Measurements from ENCODE around the gene TP53I11. TPM values are rescaled to one million over a fixed set of nuclear protein-coding genes. Genes with fewer than 3 reads are reported as not detected.

The TP53I11 gene
- total and polyA plus RNA-seq, 9 of the 15 experiments (the other 6 are each of a cell fraction or from before 2014, with no cell fraction given): 0.14 to 2.5 (median 1.2) TPM; not detected in 2

DNA sequence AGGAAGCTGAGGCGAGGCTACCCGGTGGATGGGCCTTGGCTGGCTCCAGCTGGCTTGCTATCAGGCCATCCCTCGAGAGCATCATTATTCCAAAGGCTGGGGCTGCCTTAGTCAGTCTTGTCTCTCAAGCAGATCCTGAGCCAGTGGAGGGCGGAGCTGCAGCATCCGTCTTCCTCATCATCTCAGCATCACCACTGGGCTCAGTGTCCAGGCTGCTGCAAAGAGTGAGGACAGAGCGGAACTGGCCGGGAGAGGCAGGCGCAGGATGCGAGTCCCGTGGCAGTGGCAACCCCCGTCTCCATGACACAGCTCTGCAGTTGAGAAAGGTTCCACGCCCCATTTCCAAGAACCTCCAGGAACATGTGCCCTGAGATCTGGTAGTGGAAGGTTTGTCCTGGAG is 4.4 kb downstream of the TP53I11 start (continued):
- TF ChIP-seq, protein P1, sequence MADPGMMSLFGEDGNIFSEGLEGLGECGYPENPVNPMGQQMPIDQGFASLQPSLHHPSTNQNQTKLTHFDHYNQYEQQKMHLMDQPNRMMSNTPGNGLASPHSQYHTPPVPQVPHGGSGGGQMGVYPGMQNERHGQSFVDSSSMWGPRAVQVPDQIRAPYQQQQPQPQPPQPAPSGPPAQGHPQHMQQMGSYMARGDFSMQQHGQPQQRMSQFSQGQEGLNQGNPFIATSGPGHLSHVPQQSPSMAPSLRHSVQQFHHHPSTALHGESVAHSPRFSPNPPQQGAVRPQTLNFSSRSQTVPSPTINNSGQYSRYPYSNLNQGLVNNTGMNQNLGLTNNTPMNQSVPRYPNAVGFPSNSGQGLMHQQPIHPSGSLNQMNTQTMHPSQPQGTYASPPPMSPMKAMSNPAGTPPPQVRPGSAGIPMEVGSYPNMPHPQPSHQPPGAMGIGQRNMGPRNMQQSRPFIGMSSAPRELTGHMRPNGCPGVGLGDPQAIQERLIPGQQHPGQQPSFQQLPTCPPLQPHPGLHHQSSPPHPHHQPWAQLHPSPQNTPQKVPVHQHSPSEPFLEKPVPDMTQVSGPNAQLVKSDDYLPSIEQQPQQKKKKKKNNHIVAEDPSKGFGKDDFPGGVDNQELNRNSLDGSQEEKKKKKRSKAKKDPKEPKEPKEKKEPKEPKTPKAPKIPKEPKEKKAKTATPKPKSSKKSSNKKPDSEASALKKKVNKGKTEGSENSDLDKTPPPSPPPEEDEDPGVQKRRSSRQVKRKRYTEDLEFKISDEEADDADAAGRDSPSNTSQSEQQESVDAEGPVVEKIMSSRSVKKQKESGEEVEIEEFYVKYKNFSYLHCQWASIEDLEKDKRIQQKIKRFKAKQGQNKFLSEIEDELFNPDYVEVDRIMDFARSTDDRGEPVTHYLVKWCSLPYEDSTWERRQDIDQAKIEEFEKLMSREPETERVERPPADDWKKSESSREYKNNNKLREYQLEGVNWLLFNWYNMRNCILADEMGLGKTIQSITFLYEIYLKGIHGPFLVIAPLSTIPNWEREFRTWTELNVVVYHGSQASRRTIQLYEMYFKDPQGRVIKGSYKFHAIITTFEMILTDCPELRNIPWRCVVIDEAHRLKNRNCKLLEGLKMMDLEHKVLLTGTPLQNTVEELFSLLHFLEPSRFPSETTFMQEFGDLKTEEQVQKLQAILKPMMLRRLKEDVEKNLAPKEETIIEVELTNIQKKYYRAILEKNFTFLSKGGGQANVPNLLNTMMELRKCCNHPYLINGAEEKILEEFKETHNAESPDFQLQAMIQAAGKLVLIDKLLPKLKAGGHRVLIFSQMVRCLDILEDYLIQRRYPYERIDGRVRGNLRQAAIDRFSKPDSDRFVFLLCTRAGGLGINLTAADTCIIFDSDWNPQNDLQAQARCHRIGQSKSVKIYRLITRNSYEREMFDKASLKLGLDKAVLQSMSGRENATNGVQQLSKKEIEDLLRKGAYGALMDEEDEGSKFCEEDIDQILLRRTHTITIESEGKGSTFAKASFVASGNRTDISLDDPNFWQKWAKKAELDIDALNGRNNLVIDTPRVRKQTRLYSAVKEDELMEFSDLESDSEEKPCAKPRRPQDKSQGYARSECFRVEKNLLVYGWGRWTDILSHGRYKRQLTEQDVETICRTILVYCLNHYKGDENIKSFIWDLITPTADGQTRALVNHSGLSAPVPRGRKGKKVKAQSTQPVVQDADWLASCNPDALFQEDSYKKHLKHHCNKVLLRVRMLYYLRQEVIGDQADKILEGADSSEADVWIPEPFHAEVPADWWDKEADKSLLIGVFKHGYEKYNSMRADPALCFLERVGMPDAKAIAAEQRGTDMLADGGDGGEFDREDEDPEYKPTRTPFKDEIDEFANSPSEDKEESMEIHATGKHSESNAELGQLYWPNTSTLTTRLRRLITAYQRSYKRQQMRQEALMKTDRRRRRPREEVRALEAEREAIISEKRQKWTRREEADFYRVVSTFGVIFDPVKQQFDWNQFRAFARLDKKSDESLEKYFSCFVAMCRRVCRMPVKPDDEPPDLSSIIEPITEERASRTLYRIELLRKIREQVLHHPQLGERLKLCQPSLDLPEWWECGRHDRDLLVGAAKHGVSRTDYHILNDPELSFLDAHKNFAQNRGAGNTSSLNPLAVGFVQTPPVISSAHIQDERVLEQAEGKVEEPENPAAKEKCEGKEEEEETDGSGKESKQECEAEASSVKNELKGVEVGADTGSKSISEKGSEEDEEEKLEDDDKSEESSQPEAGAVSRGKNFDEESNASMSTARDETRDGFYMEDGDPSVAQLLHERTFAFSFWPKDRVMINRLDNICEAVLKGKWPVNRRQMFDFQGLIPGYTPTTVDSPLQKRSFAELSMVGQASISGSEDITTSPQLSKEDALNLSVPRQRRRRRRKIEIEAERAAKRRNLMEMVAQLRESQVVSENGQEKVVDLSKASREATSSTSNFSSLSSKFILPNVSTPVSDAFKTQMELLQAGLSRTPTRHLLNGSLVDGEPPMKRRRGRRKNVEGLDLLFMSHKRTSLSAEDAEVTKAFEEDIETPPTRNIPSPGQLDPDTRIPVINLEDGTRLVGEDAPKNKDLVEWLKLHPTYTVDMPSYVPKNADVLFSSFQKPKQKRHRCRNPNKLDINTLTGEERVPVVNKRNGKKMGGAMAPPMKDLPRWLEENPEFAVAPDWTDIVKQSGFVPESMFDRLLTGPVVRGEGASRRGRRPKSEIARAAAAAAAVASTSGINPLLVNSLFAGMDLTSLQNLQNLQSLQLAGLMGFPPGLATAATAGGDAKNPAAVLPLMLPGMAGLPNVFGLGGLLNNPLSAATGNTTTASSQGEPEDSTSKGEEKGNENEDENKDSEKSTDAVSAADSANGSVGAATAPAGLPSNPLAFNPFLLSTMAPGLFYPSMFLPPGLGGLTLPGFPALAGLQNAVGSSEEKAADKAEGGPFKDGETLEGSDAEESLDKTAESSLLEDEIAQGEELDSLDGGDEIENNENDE (IDR thresholded peaks at IDR 0.05; ENCODE audit: low read depth, low read length): no peak
- no peak for TF ChIP-seq ZNF311 (CRISPR knock-in tag; IDR thresholded peaks at IDR 0.05)
- TF ChIP-seq TFAP4 (CRISPR knock-in tag; IDR thresholded peaks at IDR 0.05; ENCODE audit: borderline replicate concordance): 0 out of 2 replicates have a peak, but pooled peaks have one; percentile 25
- TF ChIP-seq CTBP1 (IDR thresholded peaks at IDR 0.05; ENCODE audit: borderline replicate concordance): peak; percentile 80
- TF ChIP-seq MAFF (IDR thresholded peaks at IDR 0.05; ENCODE audit: low read length): no peak
- TF ChIP-seq ZC3H11A (IDR thresholded peaks at IDR 0.05; ENCODE audit: low read depth, low read length): no peak
- TF ChIP-seq PTRF (tag; IDR thresholded peaks at IDR 0.05): no peak
- TF ChIP-seq, protein P2, sequence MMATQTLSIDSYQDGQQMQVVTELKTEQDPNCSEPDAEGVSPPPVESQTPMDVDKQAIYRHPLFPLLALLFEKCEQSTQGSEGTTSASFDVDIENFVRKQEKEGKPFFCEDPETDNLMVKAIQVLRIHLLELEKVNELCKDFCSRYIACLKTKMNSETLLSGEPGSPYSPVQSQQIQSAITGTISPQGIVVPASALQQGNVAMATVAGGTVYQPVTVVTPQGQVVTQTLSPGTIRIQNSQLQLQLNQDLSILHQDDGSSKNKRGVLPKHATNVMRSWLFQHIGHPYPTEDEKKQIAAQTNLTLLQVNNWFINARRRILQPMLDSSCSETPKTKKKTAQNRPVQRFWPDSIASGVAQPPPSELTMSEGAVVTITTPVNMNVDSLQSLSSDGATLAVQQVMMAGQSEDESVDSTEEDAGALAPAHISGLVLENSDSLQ (IDR thresholded peaks at IDR 0.05): no peak

Data from K562 (cell line).